Mesenchymal stem cell (in vitro differentiated cells and primary cell): Measurements from ENCODE around the gene NFAT5.

Experiments used
- DNase-seq: peaks from one replicate; pipeline ENCODE4 v3.0.0-alpha.2; 2013
- H2AFZ ChIP-seq: one replicate; pipeline ENCODE4 v1.6.1; 2013; ENCODE audit warnings: low read depth, mild to moderate bottlenecking, control low read depth, inconsistent platforms, low read length, moderate library complexity
- H2AK5ac ChIP-seq: 2 replicates; pipeline ENCODE4 v1.6.1; 2013; ENCODE audit warnings: low read length, moderate library complexity, mild to moderate bottlenecking, inconsistent platforms; ENCODE audit not compliant: severe bottlenecking
- H2BK120ac ChIP-seq: one replicate; pipeline ENCODE4 v1.6.1; 2013; ENCODE audit warnings: low read depth, mild to moderate bottlenecking, inconsistent platforms, low read length, moderate library complexity
- H2BK12ac ChIP-seq, 2 experiments: one replicate each; pipeline ENCODE4 v1.6.1; 2013; ENCODE audit warnings: inconsistent platforms in 2 of 2, low read length in 2 of 2, mild to moderate bottlenecking in 2 of 2, moderate library complexity in 2 of 2, control low read depth in 1 of 2
- H2BK15ac ChIP-seq: one replicate; pipeline ENCODE4 v1.6.1; 2013; ENCODE audit warnings: mild to moderate bottlenecking, low read depth, inconsistent platforms; ENCODE audit not compliant: poor library complexity, severe bottlenecking
- H2BK5ac ChIP-seq: 2 replicates; pipeline ENCODE4 v1.6.1; 2013; ENCODE audit warnings: low read depth, mild to moderate bottlenecking, low read length, control low read depth, inconsistent platforms; ENCODE audit not compliant: poor library complexity, severe bottlenecking
- H3K14ac ChIP-seq, 2 experiments: one replicate each; pipeline ENCODE4 v1.6.1; 2013; ENCODE audit warnings: inconsistent platforms in 2 of 2, low read length in 2 of 2, control low read depth in 1 of 2, mild to moderate bottlenecking in 1 of 2, moderate library complexity in 1 of 2
- H3K18ac ChIP-seq, 2 experiments: one replicate each; pipeline ENCODE4 v1.6.1; 2013; ENCODE audit warnings: inconsistent platforms in 2 of 2, low read length in 2 of 2, control low read depth in 1 of 2, low read depth in 1 of 2, mild to moderate bottlenecking in 1 of 2
- H3K23ac ChIP-seq, 2 experiments: one replicate each; pipeline ENCODE4 v1.6.1; 2013; ENCODE audit warnings: inconsistent platforms in 2 of 2, low read length in 2 of 2, mild to moderate bottlenecking in 2 of 2, moderate library complexity in 2 of 2, control low read depth in 1 of 2
- H3K27ac ChIP-seq: 2 replicates; pipeline ENCODE4 v1.5.1; 2013; ENCODE audit warnings: mild to moderate bottlenecking, moderate library complexity, low read length, control low read depth, inconsistent platforms; ENCODE audit not compliant: poor library complexity, severe bottlenecking
- H3K27me3 ChIP-seq, 2 experiments: 2 replicates each; pipeline versions ENCODE4 v1.6.1 to v1.7.0; 2013; ENCODE audit warnings: low read length in 2 of 2, mild to moderate bottlenecking in 2 of 2, moderate library complexity in 2 of 2, control low read depth in 1 of 2, inconsistent platforms in 1 of 2; ENCODE audit not compliant: control insufficient read depth in 1 of 2, insufficient read depth in 1 of 2
- H3K36me3 ChIP-seq, 2 experiments: 2 replicates each; pipeline versions ENCODE4 v1.6.1 to v1.7.0; 2013; ENCODE audit warnings: low read length in 2 of 2, control low read depth in 1 of 2, inconsistent platforms in 1 of 2, low read depth in 1 of 2, mild to moderate bottlenecking in 1 of 2; ENCODE audit not compliant: insufficient read depth in 2 of 2, control insufficient read depth in 1 of 2
- H3K4ac ChIP-seq, 2 experiments: one replicate each; pipeline ENCODE4 v1.6.1; 2013; ENCODE audit warnings: inconsistent platforms in 2 of 2, low read length in 2 of 2, mild to moderate bottlenecking in 2 of 2, moderate library complexity in 2 of 2, control low read depth in 1 of 2, low read depth in 1 of 2
- H3K4me1 ChIP-seq: 2 replicates; pipeline ENCODE4 v1.6.1; 2013; ENCODE audit warnings: low read depth, low read length, control low read depth; ENCODE audit not compliant: control insufficient read depth, insufficient read depth
- H3K4me2 ChIP-seq: 2 replicates; pipeline ENCODE4 v1.6.1; 2013; ENCODE audit warnings: low read length, mild to moderate bottlenecking, inconsistent platforms; ENCODE audit not compliant: poor library complexity, severe bottlenecking
- H3K4me3 ChIP-seq, 2 experiments: 2 replicates each; pipeline versions ENCODE4 v1.5.1 to v1.7.0; 2013; ENCODE audit warnings: low read length in 2 of 2, mild to moderate bottlenecking in 2 of 2, control low read depth in 1 of 2, low read depth in 1 of 2; ENCODE audit not compliant: insufficient read depth in 1 of 2
- H3K79me1 ChIP-seq: replicated peaks from 2 replicates; pipeline ENCODE4 v1.6.1; 2013; ENCODE audit warnings: mild to moderate bottlenecking, control low read depth, low read length, inconsistent platforms; ENCODE audit not compliant: poor library complexity, severe bottlenecking
- H3K9ac ChIP-seq: 2 replicates; pipeline ENCODE4 v1.7.0; 2013; ENCODE audit warnings: mild to moderate bottlenecking, low read length, moderate library complexity
- H3K9me3 ChIP-seq: 2 replicates; pipeline ENCODE4 v1.7.0; 2013; ENCODE audit warnings: mild to moderate bottlenecking, low read length; ENCODE audit not compliant: control insufficient read depth
- H4K8ac ChIP-seq: one replicate; pipeline ENCODE4 v1.6.1; 2013; ENCODE audit warnings: inconsistent platforms, mild to moderate bottlenecking, low read length, moderate library complexity
- H4K91ac ChIP-seq: one replicate; pipeline ENCODE4 v1.6.1; 2013; ENCODE audit warnings: mild to moderate bottlenecking, low read length, inconsistent platforms
- WGBS: methylation state at CpG from one replicate; pipeline ENCODE4 v1.1.7; 2013; ENCODE audit warnings: mixed read lengths; 5-methylcytosine and 5-hydroxymethylcytosine counted together

The NFAT5 gene

DNA sequence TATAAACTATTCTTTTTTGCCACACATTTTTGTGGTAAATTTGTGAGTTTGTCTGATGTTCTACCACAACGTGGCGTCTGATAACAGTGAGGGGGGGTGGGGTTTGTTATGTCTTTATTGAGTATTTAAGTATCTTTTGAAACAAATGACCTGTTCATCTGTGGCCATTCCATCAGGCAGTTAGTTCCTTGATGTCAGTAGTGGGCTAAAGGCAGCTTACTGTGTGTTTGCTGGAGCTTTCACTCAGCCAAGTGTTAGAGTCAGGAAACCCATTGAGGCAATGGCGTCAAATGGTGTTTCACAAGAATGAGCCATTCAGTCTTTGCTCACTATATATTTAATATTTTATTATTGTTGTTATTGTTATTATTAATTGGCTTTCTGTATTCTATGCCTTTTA, 132.6 kb downstream of the NFAT5 start:
- Histone ChIP-seq H3K4ac (no peak overlapping the region), H3K9me3 (no peaks in the 10 kb centered on the region), H3K27ac (no peak overlapping the region), H3K18ac (no peak overlapping the region), H3K4me1 (peaks cover 4% of the 10 kb centered on the region), H2BK15ac (no peak overlapping the region), H3K4me3 (no peak overlapping the region), H4K8ac (no peak overlapping the region), H3K79me1 (peaks cover 6% of the 10 kb centered on the region), H2AFZ (no peak overlapping the region), H2BK5ac (no peak overlapping the region), H3K4me2 (no peak overlapping the region), H2BK12ac (no peak overlapping the region), H3K14ac (no peak overlapping the region), H2BK120ac (no peak overlapping the region), H3K36me3 (peaks cover 14 to 94% of the 10 kb centered on the region in 2 experiments), H3K23ac (no peak overlapping the region), H3K9ac (no peak overlapping the region), H2AK5ac (no peak overlapping the region), H4K91ac (no peak overlapping the region), H3K27me3 (no peaks in the 10 kb centered on the region)
- WGBS: 93% methylated on average over 2 of the region's 3 CpGs
- DNase-seq: no peak

DNA sequence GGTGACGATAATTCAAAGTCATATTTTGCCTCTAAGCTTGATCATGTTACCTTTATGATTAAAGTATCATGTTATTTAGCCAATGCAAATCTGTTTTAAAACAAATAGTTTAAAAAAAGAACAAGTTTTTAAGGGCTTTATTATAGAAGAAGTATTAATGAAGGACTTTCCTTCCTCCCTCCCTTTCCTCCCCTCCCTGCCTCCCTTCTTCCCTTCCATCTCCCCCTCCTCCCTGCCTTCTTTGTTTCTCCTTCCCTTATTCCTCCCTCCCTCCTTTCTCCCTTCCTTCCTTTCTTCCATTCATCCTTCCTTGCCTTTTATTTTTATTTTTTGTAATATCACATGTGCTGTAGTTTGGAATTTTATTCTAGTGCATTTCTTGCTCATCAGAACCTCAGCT, 134.1 kb downstream of the NFAT5 start:
- Histone ChIP-seq H3K36me3 (peaks cover 5 to 94% of the 10 kb centered on the region in 2 experiments), H3K9me3 (no peaks in the 10 kb centered on the region), H3K4me1 (no peaks in the 10 kb centered on the region), H3K9ac (no peak overlapping the region), H3K27ac (no peak overlapping the region), H2BK15ac (no peak overlapping the region), H2BK12ac (no peak overlapping the region), H3K23ac (no peak overlapping the region), H2AK5ac (no peak overlapping the region), H3K18ac (no peak overlapping the region), H3K4ac (no peak overlapping the region), H3K27me3 (no peaks in the 10 kb centered on the region), H3K14ac (no peak overlapping the region), H2AFZ (no peak overlapping the region), H3K4me3 (no peak overlapping the region), H3K79me1 (peaks cover 4% of the 10 kb centered on the region), H4K91ac (no peak overlapping the region), H4K8ac (no peak overlapping the region), H2BK5ac (no peak overlapping the region), H2BK120ac (no peak overlapping the region), H3K4me2 (no peak overlapping the region)
- no CpG with 5 or more reads among the region's 1 CpG for WGBS
- DNase-seq: no peak

DNA sequence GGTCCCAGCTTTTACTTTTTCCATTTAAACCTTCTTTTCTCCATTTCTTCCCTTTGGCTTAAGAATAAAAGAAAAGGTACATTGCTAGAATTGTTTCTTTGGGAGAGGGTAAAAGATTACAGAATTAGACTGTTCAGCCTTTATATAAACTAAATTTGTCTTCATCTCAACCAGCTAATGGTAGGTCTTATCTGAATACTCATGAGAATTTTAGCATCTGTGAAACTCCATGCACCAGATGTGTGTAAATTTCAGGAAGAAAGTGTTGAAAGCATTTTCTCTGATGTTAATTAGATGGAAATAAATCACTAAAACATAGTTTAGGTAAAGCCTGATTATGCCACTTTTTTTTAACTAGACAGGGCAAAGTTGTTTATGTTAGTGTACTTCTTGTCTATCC, 135.7 kb downstream of the NFAT5 start:
- Histone ChIP-seq H4K8ac (no peak overlapping the region), H3K79me1 (peaks cover 6% of the 10 kb centered on the region), H3K9ac (no peak overlapping the region), H3K4me1 (no peaks in the 10 kb centered on the region), H3K9me3 (no peaks in the 10 kb centered on the region), H3K4ac (no peak overlapping the region), H4K91ac (no peak overlapping the region), H2AK5ac (no peak overlapping the region), H2BK15ac (no peak overlapping the region), H3K27ac (no peak overlapping the region), H3K18ac (no peak overlapping the region), H3K36me3 (peaks cover 6 to 82% of the 10 kb centered on the region in 2 experiments), H2BK120ac (no peak overlapping the region), H3K14ac (no peak overlapping the region), H2BK5ac (no peak overlapping the region), H2BK12ac (no peak overlapping the region), H3K4me2 (no peak overlapping the region), H2AFZ (no peak overlapping the region), H3K4me3 (no peak overlapping the region), H3K27me3 (no peaks in the 10 kb centered on the region), H3K23ac (no peak overlapping the region)
- no peak for DNase-seq

DNA sequence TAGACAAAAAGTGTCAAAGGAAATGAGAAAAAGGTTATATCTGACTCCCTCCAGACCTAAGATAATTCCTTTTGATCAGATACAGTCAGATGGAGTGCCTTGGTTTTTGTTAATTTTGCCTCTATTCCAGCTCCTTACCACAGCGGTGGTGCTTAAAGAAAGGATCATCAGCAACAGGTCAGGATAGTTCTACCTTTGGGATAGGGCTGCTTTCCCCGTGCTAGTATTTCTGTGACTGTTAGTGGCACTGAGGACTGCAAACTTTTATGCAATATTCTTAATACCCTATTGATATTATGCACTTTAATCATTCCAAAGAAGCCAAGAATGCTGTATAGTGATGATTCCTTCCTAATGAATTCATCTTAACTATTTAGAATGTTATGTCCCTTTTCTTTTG, 136.1 kb downstream of the NFAT5 start:
- WGBS: 100% methylated on average over 2 of the region's 2 CpGs
- Histone ChIP-seq H2AK5ac (no peak overlapping the region), H3K79me1 (peaks cover 6% of the 10 kb centered on the region), H3K9me3 (no peaks in the 10 kb centered on the region), H3K23ac (no peak overlapping the region), H2BK12ac (no peak overlapping the region), H3K27ac (no peak overlapping the region), H3K14ac (no peak overlapping the region), H3K27me3 (no peaks in the 10 kb centered on the region), H3K18ac (no peak overlapping the region), H4K8ac (no peak overlapping the region), H2BK120ac (no peak overlapping the region), H3K4me1 (no peaks in the 10 kb centered on the region), H3K36me3 (peaks cover 6 to 82% of the 10 kb centered on the region in 2 experiments), H2BK15ac (no peak overlapping the region), H3K4me3 (no peak overlapping the region), H3K9ac (no peak overlapping the region), H3K4me2 (no peak overlapping the region), H4K91ac (no peak overlapping the region), H2AFZ (no peak overlapping the region), H3K4ac (no peak overlapping the region), H2BK5ac (no peak overlapping the region)
- no peak for DNase-seq
